Fibroblast of the aortic adventitia (primary cell): ENCODE results near the gene NTSR2. TPM values are rescaled to one million over a fixed set of nuclear protein-coding genes. Genes with fewer than 3 reads are reported as not detected.
"Not testable (repeated sequence)": the region's sequence is repeated elsewhere in the genome, so short reads cannot be mapped to it uniquely, and the experiment has no call there.

ENCODE experiments used
- DNase-seq: peaks from one replicate; pipeline ENCODE4 v3.0.0-alpha.2; 2010; ENCODE audit warnings: low read depth
- H3K4me3 ChIP-seq: 2 replicates; pipeline ENCODE4 v1.5.1; 2011; ENCODE audit warnings: low read depth, mild to moderate bottlenecking, control low read depth, low read length, moderate library complexity
- CTCF ChIP-seq: IDR thresholded peaks from 2 replicates; pipeline ENCODE4 v1.5.1; 2011; ENCODE audit warnings: mild to moderate bottlenecking, low read length, control low read depth, inconsistent platforms; ENCODE audit not compliant: insufficient read depth
- total RNA-seq: library from RNA; depleted of rRNA; stranded (reverse); fragments of >200 nt; gene quantifications from 2 replicates; pipeline ENCODE4 v1.2.3, GENCODE V29; 2012; ENCODE audit warnings: low replicate concordance

The NTSR2 gene
- total RNA-seq, 1 donor, result not detected

GRCh38 chr2:11663427-11663826, 6.6 kb downstream of the NTSR2 start:
- no peak for DNase-seq
- TF ChIP-seq CTCF, result no peak
- no peak overlapping the region for H3K4me3 ChIP-seq

GRCh38 chr2:11662882-11663281, 7.1 kb downstream of the NTSR2 start:
- TF ChIP-seq CTCF, result no peak
- no peak for DNase-seq
- H3K4me3 ChIP-seq, result no peak overlapping the region

- TF ChIP-seq CTCF, result no peak
- H3K4me3 ChIP-seq, result no peak overlapping the region
- DNase-seq, result no peak
Observed at GRCh38 chr2:11661891-11662435, 8.0 kb downstream of the NTSR2 start.

- not testable (repeated sequence) for DNase-seq, H3K4me3 ChIP-seq
Observed at GRCh38 chr2:11660396-11660795, 9.6 kb downstream of the NTSR2 start.

GRCh38 chr2:11659851-11660250, 10.1 kb downstream of the NTSR2 start:
- TF ChIP-seq CTCF, result no peak
- H3K4me3 ChIP-seq, result no peak overlapping the region
- no peak for DNase-seq

- DNase-seq, result no peak
- no peak for TF ChIP-seq CTCF
- no peak overlapping the region for H3K4me3 ChIP-seq
Observed at GRCh38 chr2:11659115-11659475, 10.9 kb downstream of the NTSR2 start.

- no peak for DNase-seq
- H3K4me3 ChIP-seq, result no peak overlapping the region
- TF ChIP-seq CTCF, result no peak
Observed at GRCh38 chr2:11658208-11659114, 11.5 kb downstream of the NTSR2 start.
